GM12865 (cell line): ENCODE results near the gene HEPHL1.

Source experiments
- DNase-seq: peaks from one replicate; pipeline ENCODE4 v3.0.0; 2010; ENCODE audit warnings: low read depth
- H3K4me3 ChIP-seq: 2 replicates; pipeline ENCODE4 v1.5.1; 2011; ENCODE audit warnings: mild to moderate bottlenecking, low read depth, low read length, control low read depth
- TF ChIP-seq, protein P1 (sequence below): IDR thresholded peaks from 2 replicates; pipeline ENCODE4 v1.5.1; 2011; ENCODE audit warnings: low read length, control low read depth, low read depth, inconsistent platforms; ENCODE audit not compliant: insufficient read depth; ENCODE audit errors: missing control alignments

Gene HEPHL1

DNA sequence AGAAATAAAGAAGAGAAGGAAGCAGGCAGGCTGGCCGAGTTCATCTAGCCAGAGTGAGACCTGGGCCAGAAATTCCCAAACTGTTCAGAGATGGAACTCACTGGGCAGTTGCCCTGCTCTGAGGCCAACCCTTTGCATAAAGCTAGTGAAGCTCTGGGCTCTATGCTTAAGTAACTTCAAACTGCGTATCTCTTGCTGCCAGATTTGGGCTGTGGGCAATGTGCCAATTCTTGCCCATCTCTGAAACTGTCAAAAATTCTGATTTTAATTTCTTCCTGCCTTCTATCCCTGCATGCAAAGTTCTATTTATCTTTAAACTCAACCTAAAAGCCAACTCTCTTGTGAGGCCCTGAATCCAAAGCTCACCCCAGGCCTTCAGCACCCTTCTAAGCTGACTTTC lies 36.2 kb upstream of the HEPHL1 start:
- TF ChIP-seq, protein P1, sequence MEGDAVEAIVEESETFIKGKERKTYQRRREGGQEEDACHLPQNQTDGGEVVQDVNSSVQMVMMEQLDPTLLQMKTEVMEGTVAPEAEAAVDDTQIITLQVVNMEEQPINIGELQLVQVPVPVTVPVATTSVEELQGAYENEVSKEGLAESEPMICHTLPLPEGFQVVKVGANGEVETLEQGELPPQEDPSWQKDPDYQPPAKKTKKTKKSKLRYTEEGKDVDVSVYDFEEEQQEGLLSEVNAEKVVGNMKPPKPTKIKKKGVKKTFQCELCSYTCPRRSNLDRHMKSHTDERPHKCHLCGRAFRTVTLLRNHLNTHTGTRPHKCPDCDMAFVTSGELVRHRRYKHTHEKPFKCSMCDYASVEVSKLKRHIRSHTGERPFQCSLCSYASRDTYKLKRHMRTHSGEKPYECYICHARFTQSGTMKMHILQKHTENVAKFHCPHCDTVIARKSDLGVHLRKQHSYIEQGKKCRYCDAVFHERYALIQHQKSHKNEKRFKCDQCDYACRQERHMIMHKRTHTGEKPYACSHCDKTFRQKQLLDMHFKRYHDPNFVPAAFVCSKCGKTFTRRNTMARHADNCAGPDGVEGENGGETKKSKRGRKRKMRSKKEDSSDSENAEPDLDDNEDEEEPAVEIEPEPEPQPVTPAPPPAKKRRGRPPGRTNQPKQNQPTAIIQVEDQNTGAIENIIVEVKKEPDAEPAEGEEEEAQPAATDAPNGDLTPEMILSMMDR: no peak
- no peak overlapping the region for H3K4me3 ChIP-seq
- no peak for DNase-seq

DNA sequence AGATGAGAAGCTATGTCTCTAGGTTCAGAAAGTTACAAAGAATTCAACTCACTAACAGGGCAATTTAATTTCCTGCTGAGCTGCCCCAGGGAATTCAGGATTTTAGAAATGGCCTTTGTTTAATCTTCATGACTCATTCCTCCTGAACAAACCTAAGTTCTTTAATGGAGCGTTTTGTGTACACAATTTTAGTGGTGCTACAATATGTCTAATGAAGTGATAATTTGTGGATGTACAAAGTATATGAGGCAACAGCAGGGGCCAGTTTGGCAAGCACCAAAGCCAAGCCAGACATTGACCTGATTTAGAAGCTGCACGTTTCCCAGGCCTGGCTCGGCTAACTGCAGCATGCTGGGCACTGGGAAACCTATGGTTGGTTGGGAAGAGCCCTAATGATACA lies 34.4 kb upstream of the HEPHL1 start:
- DNase-seq: no peak

DNA sequence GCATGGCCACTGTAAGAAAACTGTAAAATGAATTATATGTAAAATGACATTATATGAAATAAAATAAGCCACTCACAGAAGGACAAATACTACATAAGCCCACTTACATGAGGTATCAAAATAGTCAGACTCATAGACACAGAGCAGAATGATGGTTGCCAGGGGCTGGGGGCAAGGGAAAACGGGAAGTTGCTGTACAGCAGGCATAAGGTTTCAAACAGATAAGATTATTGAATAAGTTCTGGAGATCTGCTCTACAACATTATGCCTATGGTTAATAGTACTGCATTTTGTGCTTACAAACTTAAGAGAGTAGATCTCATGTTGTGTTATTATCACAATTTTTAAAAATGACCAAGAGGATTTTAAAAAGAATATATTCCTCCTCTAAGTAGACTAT lies 32.7 kb upstream of the HEPHL1 start:
- no peak overlapping the region for H3K4me3 ChIP-seq
- DNase-seq: no peak
- TF ChIP-seq, protein P1: no peak

More for the DNA sequence above, 34.4 kb upstream of the HEPHL1 start:
- TF ChIP-seq, protein P1: no peak
- no peak overlapping the region for H3K4me3 ChIP-seq

DNA sequence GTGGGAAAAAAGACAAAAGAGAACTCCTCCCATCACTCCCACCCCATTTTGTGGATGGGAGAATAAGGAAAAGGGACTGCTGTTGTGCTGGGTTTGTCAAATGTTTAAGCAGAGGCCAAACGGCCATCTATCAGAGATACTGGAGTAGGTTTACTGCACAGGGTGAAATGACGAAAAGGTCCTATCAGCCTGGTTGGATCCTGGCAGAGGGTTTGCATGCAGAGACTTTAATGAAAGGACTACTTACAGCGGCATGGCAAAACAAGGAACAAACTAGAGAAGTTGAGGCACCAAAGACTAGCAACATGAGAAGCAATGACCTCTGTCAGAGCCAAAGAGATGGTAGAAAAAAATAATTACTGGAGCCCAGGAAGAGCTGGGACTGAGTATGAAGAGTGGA lies 32.2 kb upstream of the HEPHL1 start:
- no peak for DNase-seq
- no peak overlapping the region for H3K4me3 ChIP-seq
- TF ChIP-seq, protein P1: no peak

DNA sequence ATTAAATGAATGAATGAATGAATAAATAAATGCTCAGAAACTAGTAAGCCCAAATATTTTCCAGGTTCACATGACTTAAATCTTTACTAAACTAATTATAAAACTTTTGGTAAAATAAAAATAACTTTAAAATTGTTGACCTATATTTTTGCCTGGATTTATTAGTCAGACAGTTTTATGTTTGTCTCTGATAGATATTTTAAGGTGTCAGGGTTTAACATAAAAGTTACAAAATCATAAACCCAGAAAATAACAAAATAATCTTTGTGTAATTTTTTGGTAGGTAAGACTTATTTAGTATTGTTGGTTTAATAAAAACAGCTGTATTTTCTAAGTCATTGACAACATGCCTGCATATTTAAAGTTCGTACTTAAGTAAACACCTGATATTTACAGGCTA lies 27.4 kb upstream of the HEPHL1 start:
- TF ChIP-seq, protein P1: no peak
- no peak for DNase-seq
- no peak overlapping the region for H3K4me3 ChIP-seq

DNA sequence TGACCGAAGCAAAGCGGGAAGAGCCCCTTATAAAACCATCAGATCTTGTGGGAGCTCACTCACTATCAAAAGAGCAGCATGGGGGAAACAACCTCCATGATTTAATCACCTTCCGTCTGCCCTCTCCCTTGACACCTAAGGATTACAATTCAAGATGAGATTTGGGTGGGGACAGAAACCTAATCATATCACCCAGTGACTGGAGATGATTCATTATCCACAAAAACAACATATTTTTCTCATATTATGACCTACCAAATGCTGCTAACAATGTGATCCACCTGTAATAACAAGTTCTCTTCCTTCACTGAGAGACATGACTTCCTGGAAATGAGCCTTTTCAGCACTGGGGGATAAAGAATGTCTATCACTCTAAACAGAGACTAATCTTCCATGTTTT lies 23.4 kb upstream of the HEPHL1 start:
- no peak overlapping the region for H3K4me3 ChIP-seq
- TF ChIP-seq, protein P1: no peak
- no peak for DNase-seq

DNA sequence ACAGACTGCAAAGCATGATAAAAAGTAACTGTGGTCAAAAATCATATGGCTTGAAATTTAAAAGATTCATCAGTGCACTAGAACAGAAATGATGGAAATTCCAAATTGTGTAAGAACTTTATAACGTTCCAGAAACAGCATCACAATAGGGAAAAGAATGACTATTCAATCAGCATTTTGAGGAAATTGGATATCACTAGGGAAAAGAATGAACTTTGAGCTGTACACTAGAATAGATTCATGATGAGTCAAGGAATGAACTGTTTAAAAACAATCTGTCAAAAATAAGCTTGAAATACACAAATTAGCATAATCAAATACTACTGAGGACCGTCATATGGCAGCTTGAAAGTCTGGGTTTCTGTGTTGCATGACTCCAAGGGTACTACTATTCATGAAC lies 20.5 kb upstream of the HEPHL1 start:
- TF ChIP-seq, protein P1: no peak
- no peak overlapping the region for H3K4me3 ChIP-seq
- DNase-seq: no peak
